Activated T-cell treated with anti-CD3 and anti-CD28 coated beads, Interleukin-2, amount 50 U/mL, for 72 hours (primary cell): Measurements from ENCODE around the gene ATP13A1. TPM values are rescaled to one million over a fixed set of nuclear protein-coding genes. Genes with fewer than 3 reads are reported as not detected.
A peak's percentile ranks its signal among the peaks of the same experiment; 100 is the strongest.

Source experiments
- ATAC-seq, 2 donors: fragments of 150-1000 bp; cut with Tn5 transposase; replicated peaks in 1 of 2; 2 replicates each; pipeline ENCODE4 v1.10.0; 2021; ENCODE audit warnings: moderate library complexity in 2 of 2, mild to moderate bottlenecking in 1 of 2
- DNase-seq, 2 donors: peaks; one replicate each; pipeline ENCODE4 v3.0.0; 2021 to 2022; ENCODE audit warnings: mixed read lengths in 1 of 2
- H3K27ac Mint-ChIP-seq: one replicate; pipeline ENCODE4 v1.8.0; 2022; ENCODE audit warnings: mild to moderate bottlenecking, moderate library complexity, mixed read lengths
- H3K27me3 Mint-ChIP-seq: one replicate; pipeline ENCODE4 v1.8.0; 2022; ENCODE audit warnings: low read depth, mixed read lengths
- H3K36me3 Mint-ChIP-seq, 2 donors: one replicate each; pipeline ENCODE4 v1.8.0; 2022; ENCODE audit warnings: mixed read lengths in 2 of 2, mild to moderate bottlenecking in 1 of 2; ENCODE audit not compliant: insufficient read depth in 2 of 2
- H3K4me1 Mint-ChIP-seq: one replicate; pipeline ENCODE4 v1.8.0; 2022; ENCODE audit warnings: low read depth, mixed read lengths
- H3K4me3 Mint-ChIP-seq, 2 donors: one replicate each; pipeline ENCODE4 v1.8.0; 2022; ENCODE audit warnings: mild to moderate bottlenecking in 2 of 2, mixed read lengths in 2 of 2, moderate library complexity in 2 of 2
- H3K9me3 Mint-ChIP-seq, 2 donors: one replicate each; pipeline ENCODE4 v1.8.0; 2022; ENCODE audit warnings: mixed read lengths in 2 of 2
- total RNA-seq, 2 donors: library from RNA; stranded (reverse); gene quantifications; one replicate each; pipeline ENCODE4 v1.2.3, GENCODE V29; 2022

The ATP13A1 gene
- total RNA-seq, 2 donors from 2014 or later = 48.8 to 65.4 TPM

DNA sequence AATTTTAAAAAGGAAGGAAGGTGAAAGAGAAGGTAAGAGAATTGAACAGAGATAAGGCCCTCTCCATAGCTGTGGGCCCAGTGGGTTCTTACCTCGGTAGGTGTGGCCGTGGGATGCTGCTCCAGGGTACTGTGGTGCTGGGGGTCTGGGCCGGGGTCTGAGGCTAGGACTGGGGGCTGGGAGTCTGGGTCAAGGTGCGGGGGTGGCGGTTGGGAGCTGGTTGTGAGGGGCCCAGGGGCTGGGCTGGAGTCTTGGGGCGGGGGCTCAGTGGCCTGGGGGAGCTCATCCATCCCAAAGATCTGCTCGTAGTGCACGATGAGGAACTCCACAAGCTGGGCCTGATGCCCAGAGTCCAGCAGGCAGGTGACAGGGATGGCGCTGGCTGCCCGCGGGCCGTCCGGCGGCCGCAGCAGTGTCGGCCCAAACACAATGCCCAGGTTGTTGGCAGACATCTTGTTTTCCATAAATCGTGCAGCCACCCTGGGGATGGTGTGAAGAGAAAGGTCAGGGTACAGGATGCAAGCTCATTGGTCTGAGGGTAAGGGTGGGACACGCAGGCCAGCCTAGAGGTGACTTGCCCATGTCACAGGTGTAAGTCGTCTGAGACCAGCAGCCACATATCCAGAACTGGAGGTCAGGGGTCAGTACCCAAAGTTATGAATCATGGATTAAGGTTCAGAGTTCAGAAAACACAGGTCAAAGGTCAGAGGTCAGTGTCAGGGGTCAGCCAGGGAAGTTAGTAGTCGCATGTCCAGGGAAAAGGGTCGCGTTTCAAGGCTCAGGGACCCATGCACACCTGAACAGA lies 29.6 kb downstream of the ATP13A1 start:
- H3K27ac Mint-ChIP-seq = peak overlapping the region; percentile 47
- no peaks in the 10 kb centered on the region for H3K27me3 Mint-ChIP-seq
- no peaks in the 10 kb centered on the region for H3K9me3 Mint-ChIP-seq
- peaks cover 5% of the 10 kb centered on the region for H3K4me1 Mint-ChIP-seq
- peaks cover 8 to 28% of the 10 kb centered on the region in 2 donors for H3K36me3 Mint-ChIP-seq
- ATAC-seq (no peak), DNase-seq (no peak)
- H3K4me3 Mint-ChIP-seq = no peak overlapping the region

DNA sequence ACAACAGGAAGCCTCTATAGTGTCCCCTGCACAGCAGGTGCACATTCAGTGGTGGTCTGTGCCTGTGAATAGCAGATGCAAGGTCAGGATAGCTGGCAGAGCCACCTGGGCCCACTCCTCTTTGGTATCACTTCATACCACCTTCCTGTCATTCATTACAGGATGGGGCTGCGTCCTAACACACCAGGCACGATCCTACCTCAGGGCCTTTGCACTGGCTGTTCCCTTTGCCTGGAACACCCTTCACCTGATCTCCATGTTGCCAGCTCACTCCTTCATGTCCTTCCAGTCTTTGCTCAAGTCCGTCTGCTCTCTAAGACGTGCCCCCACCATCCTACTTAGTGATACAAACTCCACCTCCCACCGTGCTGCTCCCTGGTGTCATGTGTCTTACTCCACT lies 30.8 kb downstream of the ATP13A1 start:
- Mint-ChIP-seq H3K36me3 (peaks cover 8 to 26% of the 10 kb centered on the region in 2 donors), H3K4me1 (peaks cover 10% of the 10 kb centered on the region), H3K27me3 (no peaks in the 10 kb centered on the region), H3K9me3 (no peaks in the 10 kb centered on the region), H3K4me3 (no peak overlapping the region), H3K27ac (peak overlapping the region; percentile 78)
- ATAC-seq (no peak), DNase-seq (no peak)

GRCh38 chr19:19631346-19631745 lies 32.1 kb downstream of the ATP13A1 start:
- Mint-ChIP-seq H3K9me3 (no peaks in the 10 kb centered on the region), H3K36me3 (peaks cover 15 to 26% of the 10 kb centered on the region in 2 donors), H3K4me1 (peaks cover 23% of the 10 kb centered on the region), H3K27me3 (no peaks in the 10 kb centered on the region), H3K4me3 (no peak overlapping the region), H3K27ac (no peak overlapping the region)
- no peak for ATAC-seq
- no peak for DNase-seq

DNA sequence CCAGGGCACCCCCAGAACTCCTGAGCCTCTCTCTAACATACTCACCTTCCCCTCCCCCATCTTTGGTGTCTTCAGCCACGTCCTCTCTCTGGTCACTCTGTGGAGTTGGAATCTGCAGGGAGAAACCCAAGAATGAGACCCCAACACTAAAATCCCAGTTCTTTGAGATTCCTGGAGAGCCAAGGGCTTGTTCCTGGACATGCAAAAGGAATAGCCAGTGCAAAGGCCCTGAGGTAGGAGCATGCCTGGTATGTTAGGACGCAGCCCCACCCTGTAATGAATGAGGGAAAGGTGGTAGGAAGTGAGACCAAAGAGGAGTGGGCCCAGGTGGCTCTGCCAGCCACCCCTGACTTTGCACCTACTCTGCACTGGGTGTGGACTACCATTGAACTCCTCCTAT lies 33.0 kb downstream of the ATP13A1 start:
- Mint-ChIP-seq H3K27ac (no peak overlapping the region), H3K36me3 (peaks cover 18 to 20% of the 10 kb centered on the region in 2 donors), H3K4me3 (no peak overlapping the region), H3K4me1 (peaks cover 29% of the 10 kb centered on the region), H3K9me3 (no peaks in the 10 kb centered on the region), H3K27me3 (no peaks in the 10 kb centered on the region)
- DNase-seq (no peak), ATAC-seq (no peak)

DNA sequence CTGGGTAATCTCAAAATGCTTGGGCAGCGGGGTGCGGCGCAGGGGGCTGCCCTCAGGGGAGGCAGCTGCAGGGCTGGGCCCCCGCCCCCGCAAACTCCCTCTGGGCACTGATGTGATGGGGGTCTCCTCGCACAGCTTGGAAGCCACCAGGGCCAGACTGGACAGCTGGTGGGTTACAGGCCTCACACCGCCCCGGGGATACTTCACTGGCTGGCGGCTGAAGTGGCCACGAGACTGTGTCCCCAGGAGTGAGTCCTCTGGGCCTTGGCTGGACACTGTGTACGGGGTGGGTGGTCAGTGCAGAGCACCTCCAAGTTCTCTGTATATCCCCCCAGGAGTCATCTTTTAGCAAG lies 33.4 kb downstream of the ATP13A1 start:
- peaks cover 18 to 20% of the 10 kb centered on the region in 2 donors for H3K36me3 Mint-ChIP-seq
- DNase-seq (no peak), ATAC-seq (no peak)
- H3K27me3 Mint-ChIP-seq = no peaks in the 10 kb centered on the region
- peaks cover 28% of the 10 kb centered on the region for H3K4me1 Mint-ChIP-seq
- H3K27ac Mint-ChIP-seq = no peak overlapping the region
- H3K9me3 Mint-ChIP-seq = no peaks in the 10 kb centered on the region
- H3K4me3 Mint-ChIP-seq = no peak overlapping the region

DNA sequence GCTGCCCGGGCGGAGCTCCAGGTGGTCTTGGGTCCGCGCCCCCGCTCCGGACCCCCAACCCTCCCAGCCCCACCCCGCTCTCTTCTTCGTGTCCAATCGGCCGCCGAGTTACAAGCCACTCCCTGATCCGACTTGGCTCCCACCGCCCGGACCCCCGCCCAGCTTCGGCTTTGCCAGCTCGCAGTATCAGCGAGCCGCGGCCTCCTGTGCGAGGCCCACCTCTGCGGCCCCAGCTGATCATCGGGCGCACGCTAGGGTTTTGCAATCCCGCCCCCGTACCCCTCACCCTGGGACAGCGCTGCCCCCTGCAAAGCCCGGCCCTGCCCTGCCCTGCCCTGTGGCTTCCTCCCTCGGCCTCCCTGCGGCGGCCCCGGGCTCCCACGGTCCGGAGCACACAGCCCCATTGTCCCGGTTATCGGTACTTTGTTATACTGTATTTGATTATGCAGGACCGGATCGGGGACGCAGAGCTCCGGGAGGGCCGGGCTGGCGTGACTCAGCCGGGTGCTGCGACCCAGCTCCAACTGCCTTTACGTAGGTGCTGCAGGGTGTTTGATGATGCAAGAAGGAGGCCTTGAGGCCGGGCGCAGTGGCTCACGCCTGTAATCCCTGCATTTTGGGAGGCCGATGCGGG lies 34.9 kb downstream of the ATP13A1 start:
- ATAC-seq = peak; percentile 49 to 62
- H3K4me3 Mint-ChIP-seq = peak overlapping the region; percentile 74 to 84
- no peaks in the 10 kb centered on the region for H3K9me3 Mint-ChIP-seq
- DNase-seq = peak; percentile 66 to 67
- no peaks in the 10 kb centered on the region for H3K27me3 Mint-ChIP-seq
- peak overlapping the region; percentile 22 for H3K27ac Mint-ChIP-seq
- peaks cover 31% of the 10 kb centered on the region for H3K4me1 Mint-ChIP-seq
- peaks cover 13 to 23% of the 10 kb centered on the region in 2 donors for H3K36me3 Mint-ChIP-seq

- Mint-ChIP-seq H3K36me3 (peaks cover 8 to 18% of the 10 kb centered on the region in 2 donors), H3K4me3 (peak within 1 kb of the TSS; percentile 93 to 96), H3K27ac (peak within 1 kb of the TSS; percentile 85), H3K9me3 (no peaks in the 10 kb centered on the region), H3K27me3 (no peaks in the 10 kb centered on the region), H3K4me1 (peaks cover 31% of the 10 kb centered on the region)
- ATAC-seq (peak; percentile 75 to 78), DNase-seq (peak; percentile 69 to 82)
Measured at GRCh38 chr19:19627621-19628500, 35.6 kb downstream of the ATP13A1 start, which contains the start of gene LPAR2. Gene LPAR2 (minus strand): TSS chr19:19628220. CDS start chr19:19627275, 945 bp downstream.

GRCh38 chr19:19626516-19627472 lies 36.7 kb downstream of the ATP13A1 start:
- peak overlapping the region; percentile 93 to 96 for H3K4me3 Mint-ChIP-seq
- H3K9me3 Mint-ChIP-seq = no peaks in the 10 kb centered on the region
- H3K36me3 Mint-ChIP-seq = peaks cover 8 to 15% of the 10 kb centered on the region in 2 donors
- peak overlapping the region; percentile 90 for H3K27ac Mint-ChIP-seq
- no peaks in the 10 kb centered on the region for H3K27me3 Mint-ChIP-seq
- ATAC-seq = no peak
- DNase-seq = no peak
- H3K4me1 Mint-ChIP-seq = peaks cover 31% of the 10 kb centered on the region

DNA sequence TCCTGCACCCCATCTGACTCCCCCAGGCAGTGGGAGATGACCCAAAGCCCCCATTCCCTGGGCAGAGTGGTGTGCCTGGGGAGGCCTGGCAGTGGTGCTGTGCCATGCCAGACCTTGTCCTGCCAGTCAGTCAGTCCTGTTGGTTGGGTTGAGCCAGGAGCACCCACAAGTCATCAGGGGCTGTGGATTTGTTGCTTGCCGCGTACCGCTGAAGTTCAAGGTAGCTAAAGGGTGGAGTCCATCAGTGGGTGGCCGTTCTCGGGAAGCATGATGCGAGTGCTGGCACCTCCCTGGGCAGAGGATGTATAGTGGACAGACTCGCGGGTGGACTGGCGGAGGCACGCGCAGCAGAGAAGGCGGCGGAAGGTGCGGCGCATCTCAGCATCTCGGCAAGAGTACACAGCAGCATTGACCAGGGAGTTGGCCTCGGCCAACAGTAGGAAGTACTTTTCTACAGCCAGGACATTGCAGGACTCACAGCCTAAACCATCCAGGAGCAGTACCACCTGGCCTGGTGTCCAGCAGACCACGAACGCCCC lies 39.4 kb downstream of the ATP13A1 start:
- Mint-ChIP-seq H3K4me1 (peaks cover 39% of the 10 kb centered on the region), H3K27ac (no peak overlapping the region), H3K27me3 (no peaks in the 10 kb centered on the region), H3K36me3 (peaks cover 5 to 15% of the 10 kb centered on the region in 2 donors), H3K4me3 (peak overlapping the region in 1 of 2 donors; percentile 45), H3K9me3 (no peaks in the 10 kb centered on the region)
- DNase-seq = no peak
- ATAC-seq = no peak

GRCh38 chr19:19623383-19623782 lies 40.1 kb downstream of the ATP13A1 start:
- Mint-ChIP-seq H3K36me3 (peaks cover 3 to 15% of the 10 kb centered on the region in 2 donors), H3K4me1 (peaks cover 39% of the 10 kb centered on the region)

DNA sequence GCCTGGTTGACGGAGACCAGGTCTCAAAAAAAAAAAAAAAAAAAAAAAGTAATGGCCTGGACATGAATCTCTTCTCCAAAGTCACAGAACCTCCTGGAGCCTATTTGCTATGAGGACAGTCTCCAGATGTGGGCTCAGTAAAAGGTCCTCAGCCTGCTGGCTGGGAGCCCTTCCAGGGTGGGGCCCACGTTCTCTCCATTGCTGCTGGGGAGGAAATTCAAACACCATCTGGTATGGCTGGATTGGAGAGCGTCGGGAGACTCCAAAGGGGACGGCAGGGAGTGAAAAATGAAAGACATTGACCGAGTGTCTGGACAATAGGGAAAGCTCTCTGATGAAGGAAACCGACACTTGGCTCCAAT lies 43.6 kb downstream of the ATP13A1 start:
- no peak overlapping the region for H3K27ac Mint-ChIP-seq
- H3K9me3 Mint-ChIP-seq = no peaks in the 10 kb centered on the region
- H3K4me1 Mint-ChIP-seq = peaks cover 51% of the 10 kb centered on the region
- H3K27me3 Mint-ChIP-seq = no peaks in the 10 kb centered on the region
- ATAC-seq (no peak), DNase-seq (no peak)
- peaks cover 0 to 10% of the 10 kb centered on the region in 2 donors for H3K36me3 Mint-ChIP-seq
- no peak overlapping the region for H3K4me3 Mint-ChIP-seq

More at GRCh38 chr19:19623383-19623782, 40.1 kb downstream of the ATP13A1 start:
- Mint-ChIP-seq H3K4me3 (no peak overlapping the region), H3K27ac (no peak overlapping the region), H3K27me3 (no peaks in the 10 kb centered on the region), H3K9me3 (no peaks in the 10 kb centered on the region)
- ATAC-seq (no peak), DNase-seq (no peak)
